Sigmoid colon (tissue), 7 donors: ENCODE data around the gene ZNRD2. TPM values are rescaled to one million over a fixed set of nuclear protein-coding genes. Genes with fewer than 3 reads are reported as not detected.

Source experiments
- DNase-seq: peaks from one replicate; pipeline ENCODE4 v3.0.0-alpha.2; 2019
- H3K27ac ChIP-seq, 4 donors: fragments of 200-600 bp; sonication (generic); one replicate each; pipeline ENCODE4 v1.5.1; 2016 to 2019; ENCODE audit warnings: mild to moderate bottlenecking in 1 of 4
- H3K27me3 ChIP-seq, 3 donors: fragments of 200-600 bp; sonication (generic); one replicate each; pipeline ENCODE4 v1.5.1; 2019; ENCODE audit warnings: mild to moderate bottlenecking in 1 of 3
- H3K36me3 ChIP-seq, 4 donors: fragments of 200-600 bp; sonication (generic); one replicate each; pipeline ENCODE4 v1.5.1; 2016 to 2019
- H3K4me1 ChIP-seq, 4 donors: fragments of 200-600 bp; sonication (generic); one replicate each; pipeline ENCODE4 v1.5.1; 2017 to 2019
- H3K4me3 ChIP-seq, 4 donors: fragments of 200-600 bp; sonication (generic); one replicate each; pipeline ENCODE4 v1.5.1; 2017 to 2019; ENCODE audit warnings: mild to moderate bottlenecking in 2 of 4, moderate library complexity in 1 of 4
- H3K9me3 ChIP-seq, 4 donors: fragments of 200-600 bp in 3 of 4; sonication (generic) in 3 of 4; one replicate each; pipeline versions ENCODE4 v1.5.1 to v1.6.1; 2013 to 2019
- EP300 ChIP-seq, 4 donors: sonication (generic); formaldehyde crosslinking; IDR thresholded peaks; one replicate each; pipeline ENCODE4 v1.6.1; 2017; ENCODE audit warnings: antibody characterized with exemption in 4 of 4
- POLR2A ChIP-seq, 2 donors: fragments of 450-650 bp; IDR thresholded peaks; one replicate each; pipeline ENCODE4 v1.6.1; 2016; ENCODE audit warnings: antibody characterized with exemption in 2 of 2, mild to moderate bottlenecking in 2 of 2, moderate library complexity in 2 of 2
- POLR2AphosphoS5 ChIP-seq, 4 donors: sonication (generic); formaldehyde crosslinking; IDR thresholded peaks; one replicate each; pipeline ENCODE4 v1.6.1; 2017; ENCODE audit warnings: antibody characterized with exemption in 4 of 4
- WGBS, 2 donors: extraction: QIAGEN DNeasy Blood & Tissue Kit; methylation state at CpG; one replicate each; pipeline ENCODE4 v1.1.7; 2013; 5-methylcytosine and 5-hydroxymethylcytosine counted together
- intact Hi-C: fragments of 100-400 bp; cut with DNase I; formaldehyde crosslinking; loops from one replicate; pipeline ENCODE4 v1.15.1; 2023
- polyA plus RNA-seq, 3 donors: library from polyadenylated mRNA; stranded (reverse); fragments of 200-250 nt; gene quantifications; one replicate each; pipeline ENCODE4 v1.2.3, GENCODE V29; 2013
- total RNA-seq, 4 donors: library from RNA; depleted of rRNA; stranded (reverse); fragments of >200 nt; gene quantifications; one replicate each; pipeline ENCODE4 v1.1.0, GENCODE V29; 2016
- TF ChIP-seq, protein P1 (sequence below), 4 experiments: fragments of 450-650 bp in 3 of 4; fragments of 200-600 bp in 1 of 4; IDR thresholded peaks; one replicate each; pipeline ENCODE4 v1.5.1; 2016 to 2019; ENCODE audit warnings: antibody characterized with exemption in 4 of 4, mild to moderate bottlenecking in 3 of 4, moderate library complexity in 2 of 4
- donor health status: healthy with polysubstance abuse.
- donor health status: Bipolar disorder and iron deficiency.
- donor health status: healthy.

ZNRD2 gene
- total and polyA plus RNA-seq, 7 donors: 24.9 to 61.0 (median 52.6) TPM

DNA sequence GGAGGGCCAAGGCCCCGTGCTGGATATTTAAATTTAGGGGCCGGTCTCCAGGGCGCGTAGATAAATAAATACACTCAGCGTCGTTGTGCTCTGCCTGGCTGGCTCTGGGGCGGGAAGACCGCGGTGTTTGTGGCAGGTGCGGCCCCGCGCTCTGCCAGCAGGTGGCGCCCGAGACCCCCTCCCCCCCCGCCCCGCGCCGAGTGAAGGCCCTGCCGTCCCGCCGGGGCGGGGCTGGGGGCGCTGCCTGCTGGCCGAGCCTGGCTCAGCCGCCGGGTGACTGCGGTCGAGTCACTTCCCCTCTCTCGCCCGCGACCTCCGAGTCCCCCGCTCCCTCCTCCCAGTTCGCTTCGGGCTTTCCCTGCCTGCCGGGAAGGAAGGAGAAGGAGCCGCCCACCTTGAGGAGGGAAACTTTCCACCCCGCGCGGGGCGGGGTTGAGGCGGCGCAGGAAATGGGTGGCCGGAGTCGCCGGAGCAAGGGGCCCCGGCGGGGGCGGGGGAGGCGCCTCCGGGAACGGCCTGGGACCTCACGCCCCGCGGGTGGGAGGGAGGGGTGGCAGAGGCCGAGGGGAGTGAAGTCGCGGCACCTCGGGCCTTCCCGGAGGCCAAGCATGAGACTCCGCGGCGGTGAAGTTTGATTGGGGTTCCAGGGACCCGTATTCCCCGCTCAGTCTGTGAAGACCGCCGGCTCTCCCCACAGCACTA is 4.0 kb downstream of the ZNRD2 start:
- peak overlapping the region; percentile 91 to 98 (median 98) for H3K27ac ChIP-seq
- peak overlapping the region; percentile 51 to 99 (median 87) for H3K4me3 ChIP-seq
- DNase-seq: peak; percentile 96
- H3K4me1 ChIP-seq: peaks cover 0 to 75% (median 68%) of the 10 kb centered on the region in 4 donors
- H3K27me3 ChIP-seq: no peaks in the 10 kb centered on the region
- peaks cover under 1 to 13% (median 3%) of the 10 kb centered on the region in 4 donors for H3K36me3 ChIP-seq
- H3K9me3 ChIP-seq: no peaks in the 10 kb centered on the region
- intact Hi-C loops: loop anchor here (5.0 kb wide), 2 partner anchors 152 to 283 kb away; partner anchors contain the start of genes CFL1 and NEAT1
- 0 to 1% methylated on average over 67 of the region's 67 CpGs for WGBS, 2 donors
- no peak for TF ChIP-seq EP300 (IDR thresholded peaks at IDR 0.05)
- peak; percentile 34 to 84 (median 56) for TF ChIP-seq POLR2AphosphoS5 (IDR thresholded peaks at IDR 0.05)
- TF ChIP-seq POLR2A (IDR thresholded peaks at IDR 0.05): peak in 1 of 2 donors; percentile 34
- TF ChIP-seq, protein P1, sequence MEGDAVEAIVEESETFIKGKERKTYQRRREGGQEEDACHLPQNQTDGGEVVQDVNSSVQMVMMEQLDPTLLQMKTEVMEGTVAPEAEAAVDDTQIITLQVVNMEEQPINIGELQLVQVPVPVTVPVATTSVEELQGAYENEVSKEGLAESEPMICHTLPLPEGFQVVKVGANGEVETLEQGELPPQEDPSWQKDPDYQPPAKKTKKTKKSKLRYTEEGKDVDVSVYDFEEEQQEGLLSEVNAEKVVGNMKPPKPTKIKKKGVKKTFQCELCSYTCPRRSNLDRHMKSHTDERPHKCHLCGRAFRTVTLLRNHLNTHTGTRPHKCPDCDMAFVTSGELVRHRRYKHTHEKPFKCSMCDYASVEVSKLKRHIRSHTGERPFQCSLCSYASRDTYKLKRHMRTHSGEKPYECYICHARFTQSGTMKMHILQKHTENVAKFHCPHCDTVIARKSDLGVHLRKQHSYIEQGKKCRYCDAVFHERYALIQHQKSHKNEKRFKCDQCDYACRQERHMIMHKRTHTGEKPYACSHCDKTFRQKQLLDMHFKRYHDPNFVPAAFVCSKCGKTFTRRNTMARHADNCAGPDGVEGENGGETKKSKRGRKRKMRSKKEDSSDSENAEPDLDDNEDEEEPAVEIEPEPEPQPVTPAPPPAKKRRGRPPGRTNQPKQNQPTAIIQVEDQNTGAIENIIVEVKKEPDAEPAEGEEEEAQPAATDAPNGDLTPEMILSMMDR (IDR thresholded peaks at IDR 0.05): peak; percentile 50 to 98 (median 63)

DNA sequence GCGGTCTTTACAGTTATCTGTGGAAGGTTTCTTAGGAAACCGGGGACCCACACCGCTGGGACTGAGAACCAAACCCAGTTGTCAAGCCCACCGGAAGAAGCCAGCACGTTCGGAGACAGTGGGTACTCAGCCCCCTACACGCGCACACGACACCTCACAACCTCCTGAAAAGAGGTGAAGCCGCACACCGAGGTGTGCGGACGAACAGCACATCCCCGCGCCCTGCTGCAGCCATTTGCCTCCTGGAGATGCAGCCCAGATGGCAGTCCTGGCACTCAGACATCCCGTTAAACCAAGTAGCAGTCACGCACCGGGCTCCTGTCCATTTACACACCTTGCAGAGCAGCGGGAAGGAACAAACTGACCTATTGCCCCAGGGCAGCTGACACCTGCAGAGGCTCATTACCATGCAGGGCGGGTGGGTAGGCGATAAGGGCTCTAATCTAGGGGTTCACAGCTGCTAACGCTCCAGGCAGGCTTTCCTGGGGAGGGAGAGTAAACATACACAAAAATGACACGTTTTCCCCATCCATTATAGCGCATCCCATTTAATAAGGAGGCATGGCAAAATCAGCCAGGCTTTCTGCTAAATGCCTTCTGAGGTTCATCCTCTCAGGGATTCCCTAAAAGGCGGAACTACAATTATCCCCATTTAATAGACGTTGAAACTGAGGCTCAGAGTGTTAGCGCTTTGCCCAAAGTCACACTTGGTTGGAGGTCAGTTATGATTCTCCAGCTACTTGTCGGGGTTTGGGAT is 4.7 kb downstream of the ZNRD2 start:
- 6 to 11% methylated on average over 28 of the region's 28 CpGs for WGBS, 2 donors
- intact Hi-C loops: loop anchor here (5.0 kb wide), 2 partner anchors 153 to 282 kb away; partner anchors contain the start of genes CFL1 and NEAT1
- TF ChIP-seq POLR2A (IDR thresholded peaks at IDR 0.05) (no peak), POLR2AphosphoS5 (IDR thresholded peaks at IDR 0.05) (peak in 3 of 4 donors; percentile 8 to 16 (median 11))

DNA sequence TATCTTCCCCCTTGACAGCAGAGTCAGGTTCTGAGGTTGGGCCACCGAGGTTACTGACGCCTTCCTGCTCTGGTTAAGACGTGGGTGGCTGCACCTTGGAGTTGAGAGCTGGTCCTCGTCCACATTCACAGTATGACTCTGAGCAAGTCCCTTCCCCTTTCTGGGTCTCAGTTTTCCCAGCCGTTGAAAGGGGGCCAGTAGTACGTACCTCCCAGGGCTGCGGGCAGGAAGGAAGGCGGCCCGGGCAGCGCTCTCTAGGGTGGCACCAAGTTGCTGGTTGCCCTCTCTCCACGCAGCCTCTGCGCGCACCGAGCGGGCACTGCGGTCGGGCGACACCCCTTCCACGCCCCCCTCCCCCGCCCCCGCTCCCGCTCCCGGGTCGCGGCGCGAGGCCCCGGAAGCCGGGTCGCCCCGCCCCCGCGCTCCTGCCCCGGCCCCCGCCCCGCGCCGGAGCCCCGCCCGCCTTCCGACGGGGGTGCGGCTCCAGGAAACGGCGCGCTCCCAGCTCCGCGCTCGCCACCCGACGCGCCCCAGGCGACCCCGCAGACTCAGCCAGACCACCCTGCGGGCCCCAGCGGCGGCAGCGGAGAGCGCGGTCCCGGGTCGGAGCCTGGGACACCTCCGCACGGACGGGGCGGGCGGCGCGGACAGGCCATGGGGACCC is 5.4 kb downstream of the ZNRD2 start, which contains the start of gene EHBP1L1:
TSS of gene EHBP1L1 (plus strand) at position 486 of the 664 bp plus-strand sequence. CDS start 250 bp downstream, outside the sequence.
- peak; percentile 88 for DNase-seq
- intact Hi-C loops: loop anchor here (2.0 kb wide), 1 partner anchor 17 kb away; no protein-coding TSS in a partner anchor
- WGBS, 2 donors: 1% methylated on average over 69 of the region's 69 CpGs

More for the DNA sequence above, 4.7 kb downstream of the ZNRD2 start:
- H3K27me3 ChIP-seq: no peaks in the 10 kb centered on the region
- H3K36me3 ChIP-seq: peaks cover 8 to 20% (median 10%) of the 10 kb centered on the region in 4 donors
- H3K9me3 ChIP-seq: no peaks in the 10 kb centered on the region
- DNase-seq: peak; percentile 83
- peaks cover 0 to 76% (median 67%) of the 10 kb centered on the region in 4 donors for H3K4me1 ChIP-seq
- H3K27ac ChIP-seq: peak overlapping the region; percentile 91 to 98 (median 98)
- peak overlapping the region; percentile 36 to 99 (median 87) for H3K4me3 ChIP-seq

DNA sequence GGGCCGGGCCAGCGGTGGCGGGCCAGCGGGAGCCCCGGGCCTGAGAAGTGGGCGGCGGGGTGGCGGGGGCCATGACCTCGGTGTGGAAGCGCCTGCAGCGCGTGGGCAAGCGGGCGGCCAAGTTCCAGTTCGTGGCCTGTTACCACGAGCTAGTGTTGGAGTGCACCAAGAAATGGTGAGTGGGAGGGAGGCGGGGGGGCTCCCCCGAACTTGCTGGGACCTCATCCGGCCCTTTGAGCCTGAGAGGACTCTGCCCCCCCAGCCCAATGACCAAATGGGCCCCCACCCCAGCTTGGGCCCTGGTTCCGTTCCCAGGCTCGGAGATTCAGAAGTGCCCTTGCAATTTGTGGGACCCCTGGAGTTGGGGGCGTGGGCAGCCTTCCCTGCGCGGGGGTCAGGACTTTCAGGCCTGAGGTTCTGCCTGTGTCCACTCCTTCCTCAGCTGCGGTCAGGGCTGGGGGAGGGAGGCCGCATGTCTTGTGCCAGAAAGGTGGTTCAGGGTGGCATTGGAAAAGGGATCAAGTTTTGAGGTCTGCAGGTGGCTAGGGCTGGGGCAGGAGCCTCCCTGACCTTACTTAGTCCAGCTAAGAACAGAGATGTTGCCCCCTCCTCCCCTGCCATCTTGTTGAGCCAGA is 6.1 kb downstream of the ZNRD2 start:
- Histone ChIP-seq H3K27ac (peak overlapping the region; percentile 91 to 98 (median 98)), H3K36me3 (peaks cover 22 to 34% (median 24%) of the 10 kb centered on the region in 4 donors), H3K4me1 (peaks cover 0 to 76% (median 63%) of the 10 kb centered on the region in 4 donors), H3K4me3 (peak overlapping the region; percentile 68 to 99 (median 87)), H3K9me3 (no peaks in the 10 kb centered on the region), H3K27me3 (no peaks in the 10 kb centered on the region)
- WGBS, 2 donors: 6 to 8% methylated on average over 26 of the region's 26 CpGs
- no peak for TF ChIP-seq POLR2A (IDR thresholded peaks at IDR 0.05)
- TF ChIP-seq POLR2AphosphoS5 (IDR thresholded peaks at IDR 0.05): no peak
- TF ChIP-seq EP300 (IDR thresholded peaks at IDR 0.05): no peak
- TF ChIP-seq, protein P1 (IDR thresholded peaks at IDR 0.05): no peak
- intact Hi-C loops: loop anchor here (2.0 kb wide), 1 partner anchor 16 kb away; no protein-coding TSS in a partner anchor
- DNase-seq: peak; percentile 84

More for the DNA sequence above, 5.4 kb downstream of the ZNRD2 start, which contains the start of gene EHBP1L1:
- peaks cover 15 to 27% (median 17%) of the 10 kb centered on the region in 4 donors for H3K36me3 ChIP-seq
- no peaks in the 10 kb centered on the region for H3K27me3 ChIP-seq
- H3K27ac ChIP-seq: peak within 1 kb of the TSS; percentile 91 to 98 (median 98)
- TF ChIP-seq EP300 (IDR thresholded peaks at IDR 0.05) (no peak), POLR2AphosphoS5 (IDR thresholded peaks at IDR 0.05) (peak; percentile 17 to 69 (median 59))
- TF ChIP-seq, protein P1 (IDR thresholded peaks at IDR 0.05): no peak
- H3K4me3 ChIP-seq: peak within 1 kb of the TSS; percentile 68 to 99 (median 87)
- H3K9me3 ChIP-seq: no peaks in the 10 kb centered on the region
- H3K4me1 ChIP-seq: peaks cover 0 to 81% (median 68%) of the 10 kb centered on the region in 4 donors
